Stomach (tissue), 4 donors: ENCODE measurements around the gene MFSD12.

ENCODE experiments used
- EP300 ChIP-seq: sonication (generic); formaldehyde crosslinking; IDR thresholded peaks from one replicate; pipeline ENCODE4 v1.6.1; 2017; ENCODE audit warnings: antibody characterized with exemption
- POLR2A ChIP-seq, 4 donors: fragments of 450-650 bp; IDR thresholded peaks; one replicate each; pipeline ENCODE4 v1.6.1; 2016; ENCODE audit warnings: antibody characterized with exemption in 4 of 4, control low read depth in 2 of 4, mild to moderate bottlenecking in 1 of 4, moderate library complexity in 1 of 4
- POLR2AphosphoS5 ChIP-seq, 3 donors: sonication (generic); formaldehyde crosslinking; IDR thresholded peaks; one replicate each; pipeline ENCODE4 v1.6.1; 2016; ENCODE audit warnings: antibody characterized with exemption in 3 of 3
- TF ChIP-seq, protein P1 (sequence below), 7 experiments: fragments of 450-650 bp in 4 of 7; fragments of 200-600 bp in 3 of 7; sonication (generic) in 3 of 7; IDR thresholded peaks; one replicate each; pipeline ENCODE4 v1.5.1; 2016 to 2019; ENCODE audit warnings: antibody characterized with exemption in 7 of 7, control low read depth in 2 of 7, mild to moderate bottlenecking in 1 of 7

DNA sequence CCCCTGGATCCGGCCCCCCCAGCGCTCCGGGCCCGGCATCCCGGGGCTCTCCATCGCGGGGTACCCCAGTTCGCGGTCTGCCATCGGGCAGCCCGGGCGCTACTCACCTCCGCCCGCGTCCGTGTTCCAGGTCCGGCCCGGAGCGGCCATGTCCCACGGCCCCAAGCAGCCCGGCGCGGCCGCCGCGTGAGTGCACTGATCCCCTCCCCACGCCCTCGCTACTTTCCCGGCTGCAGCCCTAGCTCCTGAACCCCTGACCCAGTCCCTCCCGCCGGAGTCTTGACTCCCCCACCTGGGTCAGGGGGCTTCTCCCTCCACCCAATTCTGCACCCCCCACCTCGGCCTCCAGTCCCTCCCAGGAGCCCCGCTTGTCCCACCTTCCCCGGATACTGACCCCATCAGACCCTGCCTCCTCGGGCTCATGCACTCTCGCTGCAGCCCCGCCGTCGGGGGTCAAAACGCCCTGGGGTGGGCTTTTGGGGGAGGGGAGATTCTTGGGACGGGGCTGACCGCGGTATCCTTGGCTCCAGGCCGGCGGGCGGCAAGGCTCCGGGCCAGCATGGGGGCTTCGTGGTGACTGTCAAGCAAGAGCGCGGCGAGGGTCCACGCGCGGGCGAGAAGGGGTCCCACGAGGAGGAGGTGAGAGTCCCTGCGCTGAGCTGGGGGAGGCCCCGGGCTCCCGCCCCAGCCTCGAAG lies 15.9 kb upstream of the MFSD12 start:
- TF ChIP-seq, protein P1, sequence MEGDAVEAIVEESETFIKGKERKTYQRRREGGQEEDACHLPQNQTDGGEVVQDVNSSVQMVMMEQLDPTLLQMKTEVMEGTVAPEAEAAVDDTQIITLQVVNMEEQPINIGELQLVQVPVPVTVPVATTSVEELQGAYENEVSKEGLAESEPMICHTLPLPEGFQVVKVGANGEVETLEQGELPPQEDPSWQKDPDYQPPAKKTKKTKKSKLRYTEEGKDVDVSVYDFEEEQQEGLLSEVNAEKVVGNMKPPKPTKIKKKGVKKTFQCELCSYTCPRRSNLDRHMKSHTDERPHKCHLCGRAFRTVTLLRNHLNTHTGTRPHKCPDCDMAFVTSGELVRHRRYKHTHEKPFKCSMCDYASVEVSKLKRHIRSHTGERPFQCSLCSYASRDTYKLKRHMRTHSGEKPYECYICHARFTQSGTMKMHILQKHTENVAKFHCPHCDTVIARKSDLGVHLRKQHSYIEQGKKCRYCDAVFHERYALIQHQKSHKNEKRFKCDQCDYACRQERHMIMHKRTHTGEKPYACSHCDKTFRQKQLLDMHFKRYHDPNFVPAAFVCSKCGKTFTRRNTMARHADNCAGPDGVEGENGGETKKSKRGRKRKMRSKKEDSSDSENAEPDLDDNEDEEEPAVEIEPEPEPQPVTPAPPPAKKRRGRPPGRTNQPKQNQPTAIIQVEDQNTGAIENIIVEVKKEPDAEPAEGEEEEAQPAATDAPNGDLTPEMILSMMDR (IDR thresholded peaks at IDR 0.05) = no peak
- no peak for TF ChIP-seq POLR2A (IDR thresholded peaks at IDR 0.05)
- TF ChIP-seq POLR2AphosphoS5 (IDR thresholded peaks at IDR 0.05) = no peak
- no peak for TF ChIP-seq EP300
